Measurements from ENCODE around the gene ZNF622.

DNA sequence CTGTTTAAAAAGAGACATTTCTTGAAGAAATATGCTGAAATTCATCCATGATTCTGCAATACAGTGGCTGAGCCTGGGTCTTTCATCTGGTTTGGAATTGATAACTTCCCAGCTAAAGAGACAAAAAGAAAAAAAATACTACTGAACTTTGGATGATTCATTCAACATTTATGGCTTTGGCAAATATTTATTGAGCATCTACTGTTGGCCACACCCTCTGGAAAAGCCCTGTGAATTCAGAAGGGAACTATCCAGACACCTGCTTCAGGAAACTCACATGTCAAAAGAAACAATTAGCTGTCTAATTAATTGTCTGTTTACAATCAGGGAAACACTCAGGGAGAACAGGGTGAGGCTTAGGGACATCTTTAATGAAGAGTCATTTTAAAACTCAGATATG lies 17.8 kb upstream of the ZNF622 start:
- no peak for TF ChIP-seq JUN (IDR thresholded peaks at IDR 0.05; ENCODE audit: borderline replicate concordance, insufficient read depth, insufficient read length, low read depth)
- TF ChIP-seq, protein P1, sequence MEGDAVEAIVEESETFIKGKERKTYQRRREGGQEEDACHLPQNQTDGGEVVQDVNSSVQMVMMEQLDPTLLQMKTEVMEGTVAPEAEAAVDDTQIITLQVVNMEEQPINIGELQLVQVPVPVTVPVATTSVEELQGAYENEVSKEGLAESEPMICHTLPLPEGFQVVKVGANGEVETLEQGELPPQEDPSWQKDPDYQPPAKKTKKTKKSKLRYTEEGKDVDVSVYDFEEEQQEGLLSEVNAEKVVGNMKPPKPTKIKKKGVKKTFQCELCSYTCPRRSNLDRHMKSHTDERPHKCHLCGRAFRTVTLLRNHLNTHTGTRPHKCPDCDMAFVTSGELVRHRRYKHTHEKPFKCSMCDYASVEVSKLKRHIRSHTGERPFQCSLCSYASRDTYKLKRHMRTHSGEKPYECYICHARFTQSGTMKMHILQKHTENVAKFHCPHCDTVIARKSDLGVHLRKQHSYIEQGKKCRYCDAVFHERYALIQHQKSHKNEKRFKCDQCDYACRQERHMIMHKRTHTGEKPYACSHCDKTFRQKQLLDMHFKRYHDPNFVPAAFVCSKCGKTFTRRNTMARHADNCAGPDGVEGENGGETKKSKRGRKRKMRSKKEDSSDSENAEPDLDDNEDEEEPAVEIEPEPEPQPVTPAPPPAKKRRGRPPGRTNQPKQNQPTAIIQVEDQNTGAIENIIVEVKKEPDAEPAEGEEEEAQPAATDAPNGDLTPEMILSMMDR (IDR thresholded peaks at IDR 0.05; ENCODE audit: extremely low read depth in 1 of 2, insufficient read depth in 1 of 2, low read depth in 1 of 2, low read length in 2 of 2): no peak
